Fibroblast of villous mesenchyme (primary cell): ENCODE data around the gene WSCD2. TPM values are rescaled to one million over a fixed set of nuclear protein-coding genes. Genes with fewer than 3 reads are reported as not detected.

Source experiments
- DNase-seq: peaks from one replicate; pipeline ENCODE4 v3.0.0-alpha.2; 2010; ENCODE audit warnings: low read depth
- H3K4me3 ChIP-seq: 2 replicates; pipeline ENCODE4 v1.5.1; 2011; ENCODE audit warnings: low read depth, mild to moderate bottlenecking, low read length
- CTCF ChIP-seq: IDR thresholded peaks from 2 replicates; pipeline ENCODE4 v1.5.1; 2012; ENCODE audit warnings: low read depth, mild to moderate bottlenecking, low read length; ENCODE audit not compliant: insufficient read depth
- total RNA-seq: library from RNA; depleted of rRNA; stranded (reverse); fragments of >200 nt; gene quantifications from 2 replicates; pipeline ENCODE4 v1.2.3, GENCODE V29; 2012

WSCD2 gene
- total RNA-seq, 1 donor, result not detected

GRCh38 chr12:108119974-108120862 is 8.9 kb upstream of the WSCD2 start:
- TF ChIP-seq CTCF, result no peak
- no peak for DNase-seq
- no peak overlapping the region for H3K4me3 ChIP-seq

GRCh38 chr12:108120863-108121165 is 8.3 kb upstream of the WSCD2 start:
- no peak for TF ChIP-seq CTCF
- no peak overlapping the region for H3K4me3 ChIP-seq
- DNase-seq, result no peak

- no peak overlapping the region for H3K4me3 ChIP-seq
- no peak for TF ChIP-seq CTCF
- no peak for DNase-seq
Observed at GRCh38 chr12:108121320-108121719, 7.8 kb upstream of the WSCD2 start.

- H3K4me3 ChIP-seq, result no peak overlapping the region
- DNase-seq, result no peak
- no peak for TF ChIP-seq CTCF
Observed at GRCh38 chr12:108121728-108122471, 7.2 kb upstream of the WSCD2 start.

GRCh38 chr12:108122644-108123043 is 6.4 kb upstream of the WSCD2 start:
- no peak for DNase-seq
- no peak for TF ChIP-seq CTCF
- no peak overlapping the region for H3K4me3 ChIP-seq

GRCh38 chr12:108123402-108123801 is 5.7 kb upstream of the WSCD2 start:
- no peak for DNase-seq
- TF ChIP-seq CTCF, result no peak

More at GRCh38 chr12:108123402-108123801, 5.7 kb upstream of the WSCD2 start:
- H3K4me3 ChIP-seq, result no peak overlapping the region
